GM12801 (cell line): Measurements from ENCODE around the gene PRDX4.

Experiments used
- CTCF ChIP-seq: IDR thresholded peaks from one replicate; pipeline ENCODE4 v1.5.1; 2011; ENCODE audit warnings: control low read depth; ENCODE audit not compliant: insufficient read length; ENCODE audit errors: extremely low read depth

Gene PRDX4

GRCh38 chrX:23667239-23668177, at the start of gene PRDX4:
Gene PRDX4 (plus strand): TSS chrX:23667493. CDS start chrX:23667571, 78 bp downstream.
- no peak for TF ChIP-seq CTCF

GRCh38 chrX:23621621-23622265, 45.5 kb upstream of the PRDX4 start:
- no peak for TF ChIP-seq CTCF

GRCh38 chrX:23623797-23624196, 43.5 kb upstream of the PRDX4 start:
- TF ChIP-seq CTCF, result no peak

- no peak for TF ChIP-seq CTCF
Measured at GRCh38 chrX:23626651-23627050, 40.6 kb upstream of the PRDX4 start.

GRCh38 chrX:23628131-23628530, 39.2 kb upstream of the PRDX4 start:
- no peak for TF ChIP-seq CTCF

GRCh38 chrX:23631136-23631535, 36.2 kb upstream of the PRDX4 start:
- TF ChIP-seq CTCF, result no peak

- no peak for TF ChIP-seq CTCF
Measured at GRCh38 chrX:23633834-23634580, 33.3 kb upstream of the PRDX4 start.
